Measurements from ENCODE around the gene KIF19.

GRCh38 chr17:74326506-74326905 is 480 bp downstream of the KIF19 start:
- TF ChIP-seq CTCF (IDR thresholded peaks at IDR 0.05; ENCODE audit: insufficient read depth, low read length) (no peak), POLR2AphosphoS5 (IDR thresholded peaks at IDR 0.05; ENCODE audit: low read depth) (no peak)
